ENCODE data around the gene PRDM15. TPM values are rescaled to one million over a fixed set of nuclear protein-coding genes. Genes with fewer than 3 reads are reported as not detected.

PRDM15 gene
- total and polyA plus RNA-seq, 2 donors (not counting 3 experiments of a cell fraction or from before 2014, with no cell fraction given) = 11.8 to 12.9 TPM

DNA sequence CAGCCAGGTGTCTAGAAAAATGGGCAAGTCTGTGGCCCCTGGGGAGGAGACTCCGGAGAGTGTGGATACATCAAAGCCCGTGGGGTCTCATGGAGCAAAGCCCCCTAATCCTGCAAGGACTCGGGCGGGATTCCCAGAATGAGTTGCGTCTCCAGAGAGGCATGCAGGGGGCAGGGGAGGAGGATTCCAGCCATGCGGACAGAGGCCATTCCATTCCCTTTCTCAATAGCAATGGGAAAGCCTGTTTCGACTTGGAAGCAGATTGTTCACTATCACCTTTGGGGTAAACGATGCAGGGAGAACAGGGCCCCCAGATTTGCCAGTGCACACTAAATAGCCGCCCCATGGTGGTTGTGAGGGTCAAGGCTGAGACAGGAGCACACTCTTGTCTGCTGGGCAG lies 15.4 kb upstream of the PRDM15 start:
- BruUV-seq (replicated peaks) = no TSS peak
- TF ChIP-seq MYC (IDR thresholded peaks at IDR 0.05; ENCODE audit: low read depth, low read length) = no peak
- TF ChIP-seq FOS (IDR thresholded peaks at IDR 0.05; ENCODE audit: borderline replicate concordance, insufficient read depth, low read length) = no peak
- no peak for TF ChIP-seq POLR2AphosphoS5 (IDR thresholded peaks at IDR 0.05; ENCODE audit: insufficient read depth, low read depth, low read length)
- TF ChIP-seq, protein P1, sequence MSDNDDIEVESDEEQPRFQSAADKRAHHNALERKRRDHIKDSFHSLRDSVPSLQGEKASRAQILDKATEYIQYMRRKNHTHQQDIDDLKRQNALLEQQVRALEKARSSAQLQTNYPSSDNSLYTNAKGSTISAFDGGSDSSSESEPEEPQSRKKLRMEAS (IDR thresholded peaks at IDR 0.05; ENCODE audit: insufficient read depth, insufficient read length) = no peak
- TF ChIP-seq, protein P2, sequence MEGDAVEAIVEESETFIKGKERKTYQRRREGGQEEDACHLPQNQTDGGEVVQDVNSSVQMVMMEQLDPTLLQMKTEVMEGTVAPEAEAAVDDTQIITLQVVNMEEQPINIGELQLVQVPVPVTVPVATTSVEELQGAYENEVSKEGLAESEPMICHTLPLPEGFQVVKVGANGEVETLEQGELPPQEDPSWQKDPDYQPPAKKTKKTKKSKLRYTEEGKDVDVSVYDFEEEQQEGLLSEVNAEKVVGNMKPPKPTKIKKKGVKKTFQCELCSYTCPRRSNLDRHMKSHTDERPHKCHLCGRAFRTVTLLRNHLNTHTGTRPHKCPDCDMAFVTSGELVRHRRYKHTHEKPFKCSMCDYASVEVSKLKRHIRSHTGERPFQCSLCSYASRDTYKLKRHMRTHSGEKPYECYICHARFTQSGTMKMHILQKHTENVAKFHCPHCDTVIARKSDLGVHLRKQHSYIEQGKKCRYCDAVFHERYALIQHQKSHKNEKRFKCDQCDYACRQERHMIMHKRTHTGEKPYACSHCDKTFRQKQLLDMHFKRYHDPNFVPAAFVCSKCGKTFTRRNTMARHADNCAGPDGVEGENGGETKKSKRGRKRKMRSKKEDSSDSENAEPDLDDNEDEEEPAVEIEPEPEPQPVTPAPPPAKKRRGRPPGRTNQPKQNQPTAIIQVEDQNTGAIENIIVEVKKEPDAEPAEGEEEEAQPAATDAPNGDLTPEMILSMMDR (IDR thresholded peaks at IDR 0.05; ENCODE audit: extremely low read depth in 1 of 2, insufficient read depth in 1 of 2, low read depth in 1 of 2, low read length in 2 of 2) = no peak
- no peak for TF ChIP-seq POLR2A (IDR thresholded peaks at IDR 0.05; ENCODE audit: low read depth, low read length)
- no peak for TF ChIP-seq GATA2 (IDR thresholded peaks at IDR 0.05; ENCODE audit: insufficient read depth, insufficient read length, low read depth, low read length)
- TF ChIP-seq EZH2 (IDR thresholded peaks at IDR 0.05; ENCODE audit: borderline replicate concordance, low read depth, low read length, severe bottlenecking) = no peak
- no peak for TF ChIP-seq JUN (IDR thresholded peaks at IDR 0.05; ENCODE audit: borderline replicate concordance, insufficient read depth, insufficient read length, low read depth)
- POLR2A ChIA-PET = no interaction called here

More for the DNA sequence above, 15.4 kb upstream of the PRDM15 start:
- no peak overlapping the region for H3K27ac ChIP-seq (ENCODE audit: insufficient read depth, low read depth, low read length)
- no peaks in the 10 kb centered on the region for H3K79me2 ChIP-seq (ENCODE audit: control insufficient read depth, insufficient read depth, low read length)
- H3K9me3 ChIP-seq (replicated peaks; ENCODE audit: control insufficient read depth, insufficient read depth, low read length) = no peaks in the 10 kb centered on the region
- no peaks in the 10 kb centered on the region for H4K20me1 ChIP-seq (replicated peaks; ENCODE audit: control insufficient read depth, extremely low read depth, insufficient read depth, low read length)
- no peaks in the 10 kb centered on the region for H3K9me1 ChIP-seq (replicated peaks; ENCODE audit: control insufficient read depth, extremely low read depth, insufficient read depth, low read length)
- FAIRE-seq (no peak), DNase-seq (ENCODE audit: low read depth, low spot score) (no peak)
- dilution Hi-C loops (cut with MboI; ENCODE audit: extremely low pct_ligation_motif_present, low sequenced_read_pairs) = no loop called here
- H3K36me3 ChIP-seq (ENCODE audit: control insufficient read depth in 2 of 2, extremely low read depth in 1 of 2, insufficient read depth in 2 of 2, low read length in 2 of 2) = peaks cover 0 to 21% of the 10 kb centered on the region in 2 experiments
- peaks cover 15% of the 10 kb centered on the region for H3K4me1 ChIP-seq (ENCODE audit: control insufficient read depth, extremely low read depth, insufficient read depth, low read length)
- H3K27me3 ChIP-seq (ENCODE audit: control insufficient read depth in 2 of 2, insufficient read depth in 2 of 2, low read length in 2 of 2) = no peaks in the 10 kb centered on the region
- no peak overlapping the region for H3K4me2 ChIP-seq (ENCODE audit: insufficient read depth, low read length)
- no peak overlapping the region for H2AFZ ChIP-seq (ENCODE audit: low read depth, low read length)
- no peak overlapping the region for H3K4me3 ChIP-seq (replicated peaks in 1 of 3; ENCODE audit: insufficient read depth in 1 of 3, low read depth in 1 of 3, low read length in 3 of 3)
- CTCF ChIA-PET = interaction anchor here (0.6 to 2.4 kb wide), 7 partner anchors 11 to 223 kb away, joined by 3 to 7 read pairs (median 4); no protein-coding TSS in a partner anchor
- intact Hi-C loops (cut with micrococcal nuclease) = no loop called here
- no peak overlapping the region for H3K9ac ChIP-seq (replicated peaks; ENCODE audit: extremely low read depth, insufficient read depth, low read length)
